CD4-positive, alpha-beta T cell treated with Interleukin-4 for 4 hours (primary cell): ENCODE data around the gene COL5A2.

ENCODE experiments used
- DNase-seq: peaks from one replicate; pipeline ENCODE4 v3.0.0-alpha.2; 2020

The COL5A2 gene

GRCh38 chr2:189178726-189179569, 613 bp downstream of the COL5A2 start:
- DNase-seq = no peak

GRCh38 chr2:189178054-189178453, 1.5 kb downstream of the COL5A2 start:
- no peak for DNase-seq

GRCh38 chr2:189177251-189177840, 2.2 kb downstream of the COL5A2 start:
- no peak for DNase-seq

GRCh38 chr2:189176516-189176915, 3.0 kb downstream of the COL5A2 start:
- no peak for DNase-seq

GRCh38 chr2:189175869-189176433, 3.6 kb downstream of the COL5A2 start:
- DNase-seq = no peak

GRCh38 chr2:189171956-189172609, 7.5 kb downstream of the COL5A2 start:
- no peak for DNase-seq

- DNase-seq = no peak
Observed at GRCh38 chr2:189168856-189169499, 10.6 kb downstream of the COL5A2 start.

- DNase-seq = no peak
Observed at GRCh38 chr2:189165656-189166380, 13.7 kb downstream of the COL5A2 start.

GRCh38 chr2:189164746-189165145, 14.8 kb downstream of the COL5A2 start:
- no peak for DNase-seq

GRCh38 chr2:189163889-189164288, 15.7 kb downstream of the COL5A2 start:
- DNase-seq = no peak

GRCh38 chr2:189162566-189162965, 17.0 kb downstream of the COL5A2 start:
- no peak for DNase-seq

GRCh38 chr2:189161894-189162293, 17.7 kb downstream of the COL5A2 start:
- DNase-seq = no peak

GRCh38 chr2:189159717-189160116, 19.8 kb downstream of the COL5A2 start:
- no peak for DNase-seq

GRCh38 chr2:189159273-189159672, 20.3 kb downstream of the COL5A2 start:
- no peak for DNase-seq

GRCh38 chr2:189157939-189158338, 21.6 kb downstream of the COL5A2 start:
- no peak for DNase-seq

GRCh38 chr2:189157456-189157855, 22.1 kb downstream of the COL5A2 start:
- DNase-seq = no peak

GRCh38 chr2:189155795-189156194, 23.8 kb downstream of the COL5A2 start:
- DNase-seq = no peak

- DNase-seq = no peak
Observed at GRCh38 chr2:189153619-189154018, 25.9 kb downstream of the COL5A2 start.

- DNase-seq = no peak
Observed at GRCh38 chr2:189152483-189152882, 27.1 kb downstream of the COL5A2 start.

- DNase-seq = no peak
Observed at GRCh38 chr2:189151906-189152305, 27.7 kb downstream of the COL5A2 start.

- no peak for DNase-seq
Observed at GRCh38 chr2:189150033-189150432, 29.5 kb downstream of the COL5A2 start.

- no peak for DNase-seq
Observed at GRCh38 chr2:189147989-189148388, 31.6 kb downstream of the COL5A2 start.
